ENCODE data around the gene CETP. TPM values are rescaled to one million over a fixed set of nuclear protein-coding genes. Genes with fewer than 3 reads are reported as not detected.

CETP gene
- total and polyA plus RNA-seq, 2 of the 13 experiments (the other 11 are each of a cell fraction or from before 2014, with no cell fraction given) = 0.31 to 9.8 TPM

DNA sequence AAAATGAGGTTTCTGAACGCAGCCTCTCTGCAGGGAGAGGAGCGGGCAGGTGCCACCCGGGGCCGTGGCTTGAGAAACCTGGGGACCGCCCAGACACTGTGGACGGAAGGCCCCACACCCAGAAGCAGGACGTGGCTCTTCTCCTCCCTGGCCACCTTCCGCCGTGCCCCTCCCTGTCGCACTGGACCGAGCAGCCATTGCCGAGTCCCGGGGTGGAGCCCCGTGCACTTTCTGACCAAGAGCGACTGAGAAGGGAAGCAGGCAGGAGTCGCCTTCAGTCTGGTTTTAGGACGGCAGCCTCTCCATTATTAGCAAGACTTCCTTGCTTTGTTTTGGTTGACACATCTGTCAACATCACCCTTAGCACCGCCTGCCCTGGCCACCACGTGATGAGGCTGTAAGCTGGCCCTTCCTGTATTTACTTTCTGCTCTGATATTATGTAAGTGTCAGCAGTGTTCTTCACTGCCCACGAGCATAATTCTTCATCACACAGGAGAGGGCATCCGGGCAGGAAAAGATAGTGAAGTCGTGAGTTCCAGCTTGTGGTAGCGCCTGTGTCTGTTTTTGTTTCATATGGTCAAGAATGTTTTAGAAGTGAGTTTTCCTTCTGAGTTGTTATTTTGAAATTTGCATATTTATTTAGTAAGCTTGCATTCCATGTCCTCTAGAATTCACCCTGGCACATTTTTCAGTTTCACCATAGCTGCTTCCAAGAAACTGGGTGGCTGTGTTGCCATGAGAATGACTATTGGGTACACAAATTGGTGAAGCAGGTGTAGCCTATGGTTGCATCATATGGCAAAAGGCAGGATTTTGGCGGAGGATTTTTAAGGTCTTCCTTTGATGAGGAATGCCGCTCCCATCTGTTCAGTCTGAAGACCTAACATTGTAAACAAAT lies 28.8 kb upstream of the CETP start (continued):
- TF ChIP-seq, protein P1, sequence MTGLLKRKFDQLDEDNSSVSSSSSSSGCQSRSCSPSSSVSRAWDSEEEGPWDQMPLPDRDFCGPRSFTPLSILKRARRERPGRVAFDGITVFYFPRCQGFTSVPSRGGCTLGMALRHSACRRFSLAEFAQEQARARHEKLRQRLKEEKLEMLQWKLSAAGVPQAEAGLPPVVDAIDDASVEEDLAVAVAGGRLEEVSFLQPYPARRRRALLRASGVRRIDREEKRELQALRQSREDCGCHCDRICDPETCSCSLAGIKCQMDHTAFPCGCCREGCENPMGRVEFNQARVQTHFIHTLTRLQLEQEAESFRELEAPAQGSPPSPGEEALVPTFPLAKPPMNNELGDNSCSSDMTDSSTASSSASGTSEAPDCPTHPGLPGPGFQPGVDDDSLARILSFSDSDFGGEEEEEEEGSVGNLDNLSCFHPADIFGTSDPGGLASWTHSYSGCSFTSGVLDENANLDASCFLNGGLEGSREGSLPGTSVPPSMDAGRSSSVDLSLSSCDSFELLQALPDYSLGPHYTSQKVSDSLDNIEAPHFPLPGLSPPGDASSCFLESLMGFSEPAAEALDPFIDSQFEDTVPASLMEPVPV (CRISPR knock-in tag; IDR thresholded peaks at IDR 0.05) = peak; percentile 32; the same call in 1 of the 2 replicates
- TF ChIP-seq WIZ (CRISPR knock-in tag; IDR thresholded peaks at IDR 0.05) (0 out of 2 replicates have a peak, but pooled peaks have one; percentile 10), TGIF2 (CRISPR knock-in tag; IDR thresholded peaks at IDR 0.05) (peak; percentile 100), ZNF746 (CRISPR knock-in tag; IDR thresholded peaks at IDR 0.05) (peak; percentile 29; the same call in 1 of the 2 replicates), NFE2 (CRISPR knock-in tag; IDR thresholded peaks at IDR 0.05) (no peak), MAZ (IDR thresholded peaks at IDR 0.05; ENCODE audit: borderline replicate concordance, low read depth, low read length) (no peak), MAZ (CRISPR knock-in tag; IDR thresholded peaks at IDR 0.05; ENCODE audit: low read depth) (peak; percentile 45; the same call in 1 of the 2 replicates), SALL1 (CRISPR knock-in tag; IDR thresholded peaks at IDR 0.05) (peak; percentile 76), ZSCAN21 (CRISPR knock-in tag; IDR thresholded peaks at IDR 0.05; ENCODE audit: borderline replicate concordance) (no peak), SAP130 (CRISPR knock-in tag; IDR thresholded peaks at IDR 0.05; ENCODE audit: low read depth) (peak; percentile 100), ZNF7 (CRISPR knock-in tag; IDR thresholded peaks at IDR 0.05) (no peak; the same call in 1 of the 2 replicates)
- TF ChIP-seq, protein P2, sequence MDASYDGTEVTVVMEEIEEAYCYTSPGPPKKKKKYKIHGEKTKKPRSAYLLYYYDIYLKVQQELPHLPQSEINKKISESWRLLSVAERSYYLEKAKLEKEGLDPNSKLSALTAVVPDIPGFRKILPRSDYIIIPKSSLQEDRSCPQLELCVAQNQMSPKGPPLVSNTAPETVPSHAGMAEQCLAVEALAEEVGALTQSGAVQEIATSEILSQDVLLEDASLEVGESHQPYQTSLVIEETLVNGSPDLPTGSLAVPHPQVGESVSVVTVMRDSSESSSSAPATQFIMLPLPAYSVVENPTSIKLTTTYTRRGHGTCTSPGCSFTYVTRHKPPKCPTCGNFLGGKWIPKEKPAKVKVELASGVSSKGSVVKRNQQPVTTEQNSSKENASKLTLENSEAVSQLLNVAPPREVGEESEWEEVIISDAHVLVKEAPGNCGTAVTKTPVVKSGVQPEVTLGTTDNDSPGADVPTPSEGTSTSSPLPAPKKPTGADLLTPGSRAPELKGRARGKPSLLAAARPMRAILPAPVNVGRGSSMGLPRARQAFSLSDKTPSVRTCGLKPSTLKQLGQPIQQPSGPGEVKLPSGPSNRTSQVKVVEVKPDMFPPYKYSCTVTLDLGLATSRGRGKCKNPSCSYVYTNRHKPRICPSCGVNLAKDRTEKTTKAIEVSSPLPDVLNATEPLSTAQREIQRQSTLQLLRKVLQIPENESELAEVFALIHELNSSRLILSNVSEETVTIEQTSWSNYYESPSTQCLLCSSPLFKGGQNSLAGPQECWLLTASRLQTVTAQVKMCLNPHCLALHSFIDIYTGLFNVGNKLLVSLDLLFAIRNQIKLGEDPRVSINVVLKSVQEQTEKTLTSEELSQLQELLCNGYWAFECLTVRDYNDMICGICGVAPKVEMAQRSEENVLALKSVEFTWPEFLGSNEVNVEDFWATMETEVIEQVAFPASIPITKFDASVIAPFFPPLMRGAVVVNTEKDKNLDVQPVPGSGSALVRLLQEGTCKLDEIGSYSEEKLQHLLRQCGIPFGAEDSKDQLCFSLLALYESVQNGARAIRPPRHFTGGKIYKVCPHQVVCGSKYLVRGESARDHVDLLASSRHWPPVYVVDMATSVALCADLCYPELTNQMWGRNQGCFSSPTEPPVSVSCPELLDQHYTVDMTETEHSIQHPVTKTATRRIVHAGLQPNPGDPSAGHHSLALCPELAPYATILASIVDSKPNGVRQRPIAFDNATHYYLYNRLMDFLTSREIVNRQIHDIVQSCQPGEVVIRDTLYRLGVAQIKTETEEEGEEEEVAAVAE (CRISPR knock-in tag; IDR thresholded peaks at IDR 0.05; ENCODE audit: borderline replicate concordance) = peak; percentile 71
- TF ChIP-seq, protein P3, sequence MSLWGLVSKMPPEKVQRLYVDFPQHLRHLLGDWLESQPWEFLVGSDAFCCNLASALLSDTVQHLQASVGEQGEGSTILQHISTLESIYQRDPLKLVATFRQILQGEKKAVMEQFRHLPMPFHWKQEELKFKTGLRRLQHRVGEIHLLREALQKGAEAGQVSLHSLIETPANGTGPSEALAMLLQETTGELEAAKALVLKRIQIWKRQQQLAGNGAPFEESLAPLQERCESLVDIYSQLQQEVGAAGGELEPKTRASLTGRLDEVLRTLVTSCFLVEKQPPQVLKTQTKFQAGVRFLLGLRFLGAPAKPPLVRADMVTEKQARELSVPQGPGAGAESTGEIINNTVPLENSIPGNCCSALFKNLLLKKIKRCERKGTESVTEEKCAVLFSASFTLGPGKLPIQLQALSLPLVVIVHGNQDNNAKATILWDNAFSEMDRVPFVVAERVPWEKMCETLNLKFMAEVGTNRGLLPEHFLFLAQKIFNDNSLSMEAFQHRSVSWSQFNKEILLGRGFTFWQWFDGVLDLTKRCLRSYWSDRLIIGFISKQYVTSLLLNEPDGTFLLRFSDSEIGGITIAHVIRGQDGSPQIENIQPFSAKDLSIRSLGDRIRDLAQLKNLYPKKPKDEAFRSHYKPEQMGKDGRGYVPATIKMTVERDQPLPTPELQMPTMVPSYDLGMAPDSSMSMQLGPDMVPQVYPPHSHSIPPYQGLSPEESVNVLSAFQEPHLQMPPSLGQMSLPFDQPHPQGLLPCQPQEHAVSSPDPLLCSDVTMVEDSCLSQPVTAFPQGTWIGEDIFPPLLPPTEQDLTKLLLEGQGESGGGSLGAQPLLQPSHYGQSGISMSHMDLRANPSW (CRISPR knock-in tag; IDR thresholded peaks at IDR 0.05; ENCODE audit: borderline replicate concordance) = no peak; the same call in 1 of the 2 replicates
- TF ChIP-seq, protein P4, sequence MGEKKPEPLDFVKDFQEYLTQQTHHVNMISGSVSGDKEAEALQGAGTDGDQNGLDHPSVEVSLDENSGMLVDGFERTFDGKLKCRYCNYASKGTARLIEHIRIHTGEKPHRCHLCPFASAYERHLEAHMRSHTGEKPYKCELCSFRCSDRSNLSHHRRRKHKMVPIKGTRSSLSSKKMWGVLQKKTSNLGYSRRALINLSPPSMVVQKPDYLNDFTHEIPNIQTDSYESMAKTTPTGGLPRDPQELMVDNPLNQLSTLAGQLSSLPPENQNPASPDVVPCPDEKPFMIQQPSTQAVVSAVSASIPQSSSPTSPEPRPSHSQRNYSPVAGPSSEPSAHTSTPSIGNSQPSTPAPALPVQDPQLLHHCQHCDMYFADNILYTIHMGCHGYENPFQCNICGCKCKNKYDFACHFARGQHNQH (CRISPR knock-in tag; IDR thresholded peaks at IDR 0.05) = peak; percentile 93
- TF ChIP-seq, protein P5, sequence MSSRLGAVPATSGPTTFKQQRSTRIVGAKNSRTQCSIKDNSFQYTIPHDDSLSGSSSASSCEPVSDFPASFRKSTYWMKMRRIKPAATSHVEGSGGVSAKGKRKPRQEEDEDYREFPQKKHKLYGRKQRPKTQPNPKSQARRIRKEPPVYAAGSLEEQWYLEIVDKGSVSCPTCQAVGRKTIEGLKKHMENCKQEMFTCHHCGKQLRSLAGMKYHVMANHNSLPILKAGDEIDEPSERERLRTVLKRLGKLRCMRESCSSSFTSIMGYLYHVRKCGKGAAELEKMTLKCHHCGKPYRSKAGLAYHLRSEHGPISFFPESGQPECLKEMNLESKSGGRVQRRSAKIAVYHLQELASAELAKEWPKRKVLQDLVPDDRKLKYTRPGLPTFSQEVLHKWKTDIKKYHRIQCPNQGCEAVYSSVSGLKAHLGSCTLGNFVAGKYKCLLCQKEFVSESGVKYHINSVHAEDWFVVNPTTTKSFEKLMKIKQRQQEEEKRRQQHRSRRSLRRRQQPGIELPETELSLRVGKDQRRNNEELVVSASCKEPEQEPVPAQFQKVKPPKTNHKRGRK (CRISPR knock-in tag; IDR thresholded peaks at IDR 0.05) = 0 out of 2 replicates have a peak, but pooled peaks have one; percentile 10
